H1 (cell line): ENCODE results near the gene ZNF366. TPM values are rescaled to one million over a fixed set of nuclear protein-coding genes. Genes with fewer than 3 reads are reported as not detected.

Source experiments
- CTCF ChIA-PET: fragments of 300-600 bp; sonication (Branson Sonifier 250); formaldehyde crosslinking; loops from one replicate; lab custom pipeline; 2021; ENCODE audit not compliant: partially characterized antibody; lab: Charles Lee
- POLR2A ChIA-PET: fragments of 300-600 bp; sonication (Branson Sonifier 250); formaldehyde crosslinking; loops from one replicate; lab custom pipeline; 2021; ENCODE audit warnings: inconsistent platforms; ENCODE audit not compliant: partially characterized antibody; lab: Charles Lee
- DNase-seq, 2 experiments: peaks; one replicate each; pipeline versions ENCODE4 v3.0.0 to v3.0.0-alpha.2; 2010 to 2022; ENCODE audit warnings: low spot score in 2 of 2, low read depth in 1 of 2, mixed read lengths in 1 of 2
- FAIRE-seq: peaks from 2 replicates; lab custom pipeline; 2011; peaks lifted over from hg19 to GRCh38; lab: Jason Lieb, UNC
- H2AFZ ChIP-seq: 2 replicates; pipeline ENCODE4 v1.8.1; 2012; ENCODE audit warnings: low read length, inconsistent platforms
- H2AK5ac ChIP-seq: 2 replicates; pipeline ENCODE4 v1.6.1; 2013; ENCODE audit warnings: low read depth, low read length
- H2BK120ac ChIP-seq: replicated peaks from 2 replicates; pipeline ENCODE3; 2013; ENCODE audit warnings: low read depth, low read length, inconsistent platforms
- H2BK12ac ChIP-seq: 2 replicates; pipeline ENCODE4 v1.6.1; 2013; ENCODE audit warnings: low read depth, low read length
- H2BK15ac ChIP-seq: 2 replicates; pipeline ENCODE4 v1.6.1; 2013; ENCODE audit warnings: low read length
- H2BK20ac ChIP-seq: 2 replicates; pipeline ENCODE4 v1.6.1; 2013; ENCODE audit warnings: low read length
- H2BK5ac ChIP-seq: 2 replicates; pipeline ENCODE4 v1.6.1; 2013; ENCODE audit warnings: low read depth, low read length
- H3K14ac ChIP-seq: 2 replicates; pipeline ENCODE4 v1.6.1; 2013; ENCODE audit warnings: inconsistent platforms; ENCODE audit not compliant: insufficient read length
- H3K18ac ChIP-seq: 2 replicates; pipeline ENCODE4 v1.6.1; 2013; ENCODE audit warnings: low read length; ENCODE audit errors: extremely low read depth
- H3K23ac ChIP-seq: 2 replicates; pipeline ENCODE4 v1.6.1; 2013; ENCODE audit warnings: inconsistent platforms; ENCODE audit not compliant: insufficient read length
- H3K23me2 ChIP-seq: 2 replicates; pipeline ENCODE4 v1.6.1; 2013; ENCODE audit warnings: low read depth, low read length
- H3K27ac ChIP-seq: 2 replicates; pipeline ENCODE4 v1.6.1; 2011; ENCODE audit warnings: low read depth, low read length, inconsistent platforms
- H3K27me3 ChIP-seq, 4 experiments: replicated peaks in 1 of 4; 1 replicate in 1 of 4; 2 replicates in 3 of 4; pipeline versions ENCODE4 v1.6.1 to v1.8.1; 2011 to 2013; ENCODE audit warnings: low read length in 3 of 4, mild to moderate bottlenecking in 3 of 4, inconsistent platforms in 2 of 4, mixed read lengths in 2 of 4, moderate library complexity in 1 of 4; ENCODE audit not compliant: control insufficient read depth in 3 of 4, insufficient read depth in 3 of 4; ENCODE audit errors: extremely low read depth in 1 of 4
- H3K36me3 ChIP-seq, 4 experiments: 2 replicates each; pipeline versions ENCODE4 v1.6.1 to v1.8.1; 2011 to 2013; ENCODE audit warnings: mild to moderate bottlenecking in 4 of 4, low read length in 3 of 4, moderate library complexity in 2 of 4, control low read depth in 1 of 4, inconsistent platforms in 1 of 4; ENCODE audit not compliant: insufficient read depth in 4 of 4, control insufficient read depth in 2 of 4
- H3K4ac ChIP-seq: replicated peaks from 2 replicates; pipeline ENCODE3; 2013; ENCODE audit warnings: low read length, low read depth, mixed read lengths, inconsistent platforms; ENCODE audit not compliant: insufficient read length
- H3K4me1 ChIP-seq, 4 experiments: replicated peaks in 1 of 4; 1 replicate in 1 of 4; 2 replicates in 3 of 4; pipeline versions ENCODE4 v1.6.1 to v1.8.1; 2011 to 2013; ENCODE audit warnings: low read length in 3 of 4, inconsistent platforms in 2 of 4, mixed read lengths in 1 of 4; ENCODE audit not compliant: insufficient read depth in 4 of 4, control insufficient read depth in 3 of 4
- H3K4me2 ChIP-seq, 2 experiments: 2 replicates each; pipeline versions ENCODE4 v1.6.1 to v1.8.1; 2011 to 2013; ENCODE audit warnings: low read depth in 2 of 2, low read length in 2 of 2, control low read depth in 1 of 2, inconsistent platforms in 1 of 2, mild to moderate bottlenecking in 1 of 2; ENCODE audit not compliant: insufficient read depth in 1 of 2
- H3K4me3 ChIP-seq, 4 experiments: fragments of 200-600, 300-600 bp in 1 of 4; sonication (generic), shearing (Covaris generic), sonication (Bioruptor Twin) in 1 of 4; 2 replicates each; pipeline versions ENCODE4 v1.5.1 to v1.8.1; 2011 to 2016; ENCODE audit warnings: low read length in 4 of 4, low read depth in 3 of 4, control low read depth in 2 of 4, inconsistent platforms in 2 of 4, mild to moderate bottlenecking in 2 of 4, mixed read lengths in 1 of 4, moderate library complexity in 1 of 4; ENCODE audit not compliant: insufficient read depth in 2 of 4; ENCODE audit errors: extremely low read depth in 1 of 4
- H3K56ac ChIP-seq: replicated peaks from 2 replicates; pipeline ENCODE3; 2013; ENCODE audit warnings: low read depth, mild to moderate bottlenecking, mixed read lengths, low read length, inconsistent platforms; ENCODE audit not compliant: insufficient read length
- H3K79me1 ChIP-seq: 2 replicates; pipeline ENCODE4 v1.6.1; 2013; ENCODE audit warnings: low read depth, low read length, control low read depth
- H3K79me2 ChIP-seq, 2 experiments: 2 replicates each; pipeline versions ENCODE4 v1.6.1 to v1.8.1; 2012 to 2013; ENCODE audit warnings: low read length in 2 of 2, mild to moderate bottlenecking in 2 of 2, inconsistent platforms in 1 of 2; ENCODE audit not compliant: insufficient read depth in 2 of 2, control insufficient read depth in 1 of 2
- H3K9ac ChIP-seq, 4 experiments: replicated peaks in 1 of 4; 1 replicate in 1 of 4; 2 replicates in 3 of 4; pipeline versions ENCODE4 v1.6.1 to v1.8.1; 2011 to 2013; ENCODE audit warnings: low read depth in 3 of 4, low read length in 3 of 4, control low read depth in 2 of 4, mild to moderate bottlenecking in 2 of 4, moderate library complexity in 2 of 4, inconsistent platforms in 1 of 4; ENCODE audit errors: extremely low read depth in 1 of 4
- H3K9me3 ChIP-seq, 2 experiments: 2 replicates each; pipeline versions ENCODE4 v1.6.1 to v1.8.1; 2012 to 2013; ENCODE audit warnings: mild to moderate bottlenecking in 2 of 2, moderate library complexity in 2 of 2, control low read depth in 1 of 2, inconsistent platforms in 1 of 2, low read depth in 1 of 2, low read length in 1 of 2, mixed read lengths in 1 of 2; ENCODE audit not compliant: insufficient read depth in 2 of 2
- H4K20me1 ChIP-seq, 2 experiments: replicated peaks in 1 of 2; 2 replicates each; pipeline versions ENCODE3 to v1.8.1; 2011 to 2013; ENCODE audit warnings: inconsistent platforms in 2 of 2, low read length in 2 of 2, mild to moderate bottlenecking in 1 of 2; ENCODE audit not compliant: insufficient read depth in 2 of 2, control insufficient read depth in 1 of 2
- H4K5ac ChIP-seq: 2 replicates; pipeline ENCODE4 v1.6.1; 2013; ENCODE audit warnings: low read length, low read depth, mixed read lengths, inconsistent platforms; ENCODE audit not compliant: insufficient read length
- H4K8ac ChIP-seq: 2 replicates; pipeline ENCODE4 v1.8.0; 2013; ENCODE audit warnings: mild to moderate bottlenecking, moderate library complexity, low read length, inconsistent platforms; ENCODE audit not compliant: insufficient read depth; ENCODE audit errors: extremely low read depth
- H4K91ac ChIP-seq: replicated peaks from 2 replicates; pipeline ENCODE3; 2013; ENCODE audit warnings: low read length, mixed read lengths, inconsistent platforms; ENCODE audit not compliant: insufficient read length
- SRF ChIP-seq: IDR thresholded peaks from 2 replicates; pipeline ENCODE4 v1.6.1; 2011; ENCODE audit warnings: mild to moderate bottlenecking, low read depth, low read length, moderate library complexity
- whole genome bisulfite sequencing, 2 experiments: shearing (Covaris generic) in 1 of 2; methylation state at CpG; one replicate each; pipeline versions ENCODE4 v1.1.6 to v1.1.7; 2013 to 2015; ENCODE audit warnings: low lambda C conversion rate in 2 of 2, mixed read lengths in 2 of 2, inconsistent platforms in 1 of 2, low coverage in 1 of 2, missing lambda C conversion rate in 1 of 2; ENCODE audit not compliant: insufficient replicate concordance in 2 of 2, insufficient coverage in 1 of 2, insufficient read length in 1 of 2; ENCODE audit errors: extremely low coverage in 1 of 2, missing lambda C conversion rate in 1 of 2; 5-methylcytosine and 5-hydroxymethylcytosine counted together
- polyA plus RNA-seq, 7 experiments: library from polyadenylated mRNA; depleted of rRNA in 3 of 7; stranded (reverse) in 5 of 7; unstranded in 2 of 7; fragments of >200 nt in 5 of 7; fragments of 200-250 nt in 2 of 7; gene quantifications; 1 replicate in 5 of 7; 2 replicates in 1 of 7; 4 replicates in 1 of 7; pipeline versions ENCODE4 v1.2.1 to v1.2.3, GENCODE V29; 2011 to 2013; ENCODE audit warnings: missing spikeins in 2 of 7, mixed read lengths in 2 of 7
- total RNA-seq: library from RNA; stranded (reverse); fragmentation: NEBNext Ultra II Directional; extraction: Animal tissue kit (Norgen Biotek cat#: 25700); gene quantifications from 2 replicates; pipeline ENCODE4 v1.2.1, GENCODE V29; 2021

The ZNF366 gene
- total and polyA plus RNA-seq, 2 of the 8 experiments (the other 6 are each of a cell fraction or from before 2014, with no cell fraction given) = not detected

DNA sequence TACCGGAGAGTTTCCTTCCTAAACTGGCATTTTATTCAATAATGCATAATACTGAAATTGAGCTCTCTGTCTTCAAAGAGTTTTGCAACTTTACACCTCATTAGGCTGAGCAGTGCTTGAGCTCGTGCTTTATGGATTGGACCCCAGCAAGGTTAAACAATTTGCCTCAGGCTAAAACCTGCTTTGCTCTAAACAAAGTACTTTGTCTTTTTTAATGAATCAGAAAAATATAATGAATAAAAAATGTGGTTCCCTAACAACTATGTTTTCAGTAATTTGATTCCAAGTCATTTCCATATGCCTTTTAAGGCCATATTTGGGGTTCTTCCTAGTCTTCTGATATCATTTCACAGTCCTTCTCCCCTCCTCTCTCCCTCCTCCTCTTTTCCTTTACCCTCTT, 20.0 kb downstream of the ZNF366 start:
- H3K27ac ChIP-seq = no peak overlapping the region
- FAIRE-seq = no peak
- CTCF ChIA-PET = interaction anchor here (0.9 to 1.9 kb wide), 5 partner anchors 10 to 28 kb away, joined by 3 to 5 read pairs (median 4); no protein-coding TSS in a partner anchor

More for the DNA sequence above, 20.0 kb downstream of the ZNF366 start:
- Histone ChIP-seq H3K23me2 (no peaks in the 10 kb centered on the region), H2BK15ac (no peak overlapping the region), H4K5ac (no peak overlapping the region), H3K23ac (no peak overlapping the region), H2BK120ac (no peak overlapping the region), H3K18ac (no peak overlapping the region), H2BK20ac (no peak overlapping the region), H3K36me3 (no peaks in the 10 kb centered on the region), H4K91ac (peak overlapping the region; percentile 53), H3K9me3 (no peaks in the 10 kb centered on the region), H2AK5ac (no peak overlapping the region), H3K27me3 (no peaks in the 10 kb centered on the region), H3K56ac (no peak overlapping the region), H3K79me2 (no peaks in the 10 kb centered on the region), H3K79me1 (0 out of 2 replicates have a peak, but pooled peaks cover 3% of the 10 kb centered on the region), H3K4me1 (peaks cover 0 to 10% (median 6%) of the 10 kb centered on the region in 4 experiments; a peak in 2 of 7 replicates), H3K4me3 (no peak overlapping the region), H3K14ac (no peak overlapping the region), H3K4ac (peak overlapping the region; percentile 84), H2AFZ (no peak overlapping the region), H4K8ac (no peak overlapping the region), H4K20me1 (no peaks in the 10 kb centered on the region), H2BK12ac (0 out of 2 replicates have a peak overlapping the region, but pooled peaks have one; percentile 30), H3K9ac (no peak overlapping the region), H3K4me2 (no peak overlapping the region), H2BK5ac (no peak overlapping the region)
- no peak for DNase-seq
- no peak for TF ChIP-seq SRF
- 98% methylated on average over 2 of the region's 2 CpGs; no CpG with 5 or more reads in 1 of the 2 experiments for WGBS, 2 experiments
- POLR2A ChIA-PET = no interaction called here
